ENCODE results near the gene TAS2R1. TPM values are rescaled to one million over a fixed set of nuclear protein-coding genes. Genes with fewer than 3 reads are reported as not detected.
"Not testable (repeated sequence)": the region's sequence is repeated elsewhere in the genome, so short reads cannot be mapped to it uniquely, and the experiment has no call there.

The TAS2R1 gene
- total RNA-seq, 2 experiments from 2014 or later, result not detected

GRCh38 chr5:9599391-9599790 is 30.8 kb downstream of the TAS2R1 start:
- no peaks in the 10 kb centered on the region for H3K36me3 Mint-ChIP-seq (ENCODE audit: low read depth)
- peaks cover 3% of the 10 kb centered on the region for H3K9me3 Mint-ChIP-seq (ENCODE audit: low read depth)
- intact Hi-C loops (cut with DNase I, micrococcal nuclease), result no loop called here
- no peak overlapping the region for H3K4me3 Mint-ChIP-seq
- H3K27ac Mint-ChIP-seq, result no peak overlapping the region
- peaks cover 4% of the 10 kb centered on the region for H3K27me3 Mint-ChIP-seq
- POLR2A ChIA-PET, result no interaction called here
- ATAC-seq, result no peak
- H3K4me1 Mint-ChIP-seq, result no peaks in the 10 kb centered on the region
- DNase-seq, result no peak
- CTCF ChIA-PET, result no interaction called here

- H3K36me3 Mint-ChIP-seq (ENCODE audit: low read depth); H3K4me1 Mint-ChIP-seq; DNase-seq; intact Hi-C loops (cut with DNase I, micrococcal nuclease); ATAC-seq; H3K9me3 Mint-ChIP-seq (ENCODE audit: low read depth); POLR2A ChIA-PET; H3K27me3 Mint-ChIP-seq; H3K4me3 Mint-ChIP-seq; CTCF ChIA-PET; H3K27ac Mint-ChIP-seq: not testable (repeated sequence)
These were observed 31.8 kb downstream of the TAS2R1 start for GRCh38 chr5:9598329-9598728.

- H3K4me1 Mint-ChIP-seq; DNase-seq; H3K27ac Mint-ChIP-seq; H3K4me3 Mint-ChIP-seq; intact Hi-C loops (cut with DNase I, micrococcal nuclease); POLR2A ChIA-PET; H3K9me3 Mint-ChIP-seq (ENCODE audit: low read depth); H3K27me3 Mint-ChIP-seq; CTCF ChIA-PET; H3K36me3 Mint-ChIP-seq (ENCODE audit: low read depth); ATAC-seq: not testable (repeated sequence)
These were observed 32.8 kb downstream of the TAS2R1 start for GRCh38 chr5:9597322-9597721.

- CTCF ChIA-PET, result no interaction called here
- Mint-ChIP-seq H3K36me3 (ENCODE audit: low read depth) (no peaks in the 10 kb centered on the region), H3K27me3 (peaks cover 4% of the 10 kb centered on the region), H3K4me3 (no peak overlapping the region), H3K9me3 (ENCODE audit: low read depth) (no peaks in the 10 kb centered on the region), H3K4me1 (no peaks in the 10 kb centered on the region), H3K27ac (no peak overlapping the region)
- POLR2A ChIA-PET, result no interaction called here
- DNase-seq, result no peak
- intact Hi-C loops (cut with DNase I, micrococcal nuclease), result no loop called here
- no peak for ATAC-seq
These were observed 33.3 kb downstream of the TAS2R1 start for GRCh38 chr5:9596824-9597223.

GRCh38 chr5:9596171-9596780 is 33.9 kb downstream of the TAS2R1 start:
- CTCF ChIA-PET, result no interaction called here
- Mint-ChIP-seq H3K27ac (no peak overlapping the region), H3K4me3 (no peak overlapping the region), H3K36me3 (ENCODE audit: low read depth) (no peaks in the 10 kb centered on the region), H3K9me3 (ENCODE audit: low read depth) (no peaks in the 10 kb centered on the region), H3K27me3 (peaks cover 4% of the 10 kb centered on the region), H3K4me1 (no peaks in the 10 kb centered on the region)
- DNase-seq (no peak), ATAC-seq (no peak)
- POLR2A ChIA-PET, result no interaction called here
- intact Hi-C loops (cut with DNase I, micrococcal nuclease), result no loop called here

GRCh38 chr5:9594913-9595312 is 35.2 kb downstream of the TAS2R1 start:
- POLR2A ChIA-PET, result no interaction called here
- intact Hi-C loops (cut with DNase I, micrococcal nuclease), result no loop called here

GRCh38 chr5:9589049-9589835 is 40.9 kb downstream of the TAS2R1 start:
- Mint-ChIP-seq H3K4me1 (no peaks in the 10 kb centered on the region), H3K27me3 (no peaks in the 10 kb centered on the region), H3K4me3 (no peak overlapping the region), H3K9me3 (ENCODE audit: low read depth) (peaks cover 2% of the 10 kb centered on the region), H3K27ac (no peak overlapping the region), H3K36me3 (ENCODE audit: low read depth) (no peaks in the 10 kb centered on the region)
- intact Hi-C loops (cut with DNase I, micrococcal nuclease), result no loop called here
- POLR2A ChIA-PET, result no interaction called here
- no peak for DNase-seq
- CTCF ChIA-PET, result no interaction called here
- ATAC-seq, result no peak

More at GRCh38 chr5:9594913-9595312, 35.2 kb downstream of the TAS2R1 start:
- no peaks in the 10 kb centered on the region for H3K36me3 Mint-ChIP-seq (ENCODE audit: low read depth)
- H3K9me3 Mint-ChIP-seq (ENCODE audit: low read depth), result no peaks in the 10 kb centered on the region
- ATAC-seq (no peak), DNase-seq (no peak)
- H3K27me3 Mint-ChIP-seq, result peaks cover 4% of the 10 kb centered on the region
- CTCF ChIA-PET, result no interaction called here
- no peak overlapping the region for H3K27ac Mint-ChIP-seq
- no peaks in the 10 kb centered on the region for H3K4me1 Mint-ChIP-seq
- H3K4me3 Mint-ChIP-seq, result no peak overlapping the region

- Mint-ChIP-seq H3K27ac (no peak overlapping the region), H3K9me3 (ENCODE audit: low read depth) (peaks cover 2% of the 10 kb centered on the region), H3K4me3 (no peak overlapping the region), H3K36me3 (ENCODE audit: low read depth) (no peaks in the 10 kb centered on the region), H3K4me1 (no peaks in the 10 kb centered on the region), H3K27me3 (no peaks in the 10 kb centered on the region)
- ChIA-PET CTCF (no interaction called here), POLR2A (no interaction called here)
- DNase-seq (no peak), ATAC-seq (no peak)
- intact Hi-C loops (cut with DNase I, micrococcal nuclease), result no loop called here
These were observed 41.9 kb downstream of the TAS2R1 start for GRCh38 chr5:9588254-9588653.

GRCh38 chr5:9587135-9587534 is 43.0 kb downstream of the TAS2R1 start:
- ATAC-seq, result no peak
- H3K9me3 Mint-ChIP-seq (ENCODE audit: low read depth), result peaks cover 2% of the 10 kb centered on the region
- no peaks in the 10 kb centered on the region for H3K4me1 Mint-ChIP-seq
- intact Hi-C loops (cut with DNase I, micrococcal nuclease), result no loop called here
- H3K4me3 Mint-ChIP-seq, result no peak overlapping the region
- no peak for DNase-seq
- H3K27me3 Mint-ChIP-seq, result no peaks in the 10 kb centered on the region
- POLR2A ChIA-PET, result no interaction called here
- no peaks in the 10 kb centered on the region for H3K36me3 Mint-ChIP-seq (ENCODE audit: low read depth)
- CTCF ChIA-PET, result no interaction called here
- H3K27ac Mint-ChIP-seq, result no peak overlapping the region

GRCh38 chr5:9582406-9582805 is 47.7 kb downstream of the TAS2R1 start:
- Mint-ChIP-seq H3K27ac (no peak overlapping the region), H3K36me3 (ENCODE audit: low read depth) (no peaks in the 10 kb centered on the region), H3K27me3 (no peaks in the 10 kb centered on the region), H3K4me1 (no peaks in the 10 kb centered on the region), H3K9me3 (ENCODE audit: low read depth) (peaks cover 4% of the 10 kb centered on the region), H3K4me3 (no peak overlapping the region)
- ChIA-PET CTCF (no interaction called here), POLR2A (no interaction called here)
- DNase-seq (no peak), ATAC-seq (no peak)
- intact Hi-C loops (cut with DNase I, micrococcal nuclease), result no loop called here

Measured in activated CD4-positive, alpha-beta T cell treated with anti-CD3 and anti-CD28 coated beads for 36 hours (primary cell).